NCI-H2107 (cell line): ENCODE results near the gene CD3E.
"Not testable (repeated sequence)": the region's sequence is repeated elsewhere in the genome, so short reads cannot be mapped to it uniquely, and the experiment has no call there.

Experiments
- DNase-seq: peaks from one replicate; lab custom pipeline; 2025; lab: John Stamatoyannopoulos, UW

The CD3E gene

DNA sequence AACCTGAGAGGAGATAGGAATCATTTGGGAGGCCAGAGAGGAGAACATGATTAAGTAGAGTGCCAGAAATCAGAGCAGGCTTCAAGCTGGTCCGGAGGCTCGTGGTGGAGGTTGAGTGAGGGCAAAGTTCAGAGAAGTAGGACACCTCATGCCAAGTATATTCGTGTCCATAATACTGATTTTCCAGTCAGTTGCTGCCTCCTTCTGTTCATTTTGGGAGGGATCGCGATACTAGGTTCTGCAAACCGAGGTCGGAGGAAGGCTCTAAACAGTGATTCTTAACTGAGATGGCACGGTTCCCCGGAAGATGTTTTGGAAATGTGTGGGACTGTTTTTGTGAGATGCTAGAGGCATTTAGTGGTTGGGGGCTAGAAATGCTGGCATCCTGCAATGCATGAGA lies 13.6 kb upstream of the CD3E start:
- peak; percentile 7 for DNase-seq

DNA sequence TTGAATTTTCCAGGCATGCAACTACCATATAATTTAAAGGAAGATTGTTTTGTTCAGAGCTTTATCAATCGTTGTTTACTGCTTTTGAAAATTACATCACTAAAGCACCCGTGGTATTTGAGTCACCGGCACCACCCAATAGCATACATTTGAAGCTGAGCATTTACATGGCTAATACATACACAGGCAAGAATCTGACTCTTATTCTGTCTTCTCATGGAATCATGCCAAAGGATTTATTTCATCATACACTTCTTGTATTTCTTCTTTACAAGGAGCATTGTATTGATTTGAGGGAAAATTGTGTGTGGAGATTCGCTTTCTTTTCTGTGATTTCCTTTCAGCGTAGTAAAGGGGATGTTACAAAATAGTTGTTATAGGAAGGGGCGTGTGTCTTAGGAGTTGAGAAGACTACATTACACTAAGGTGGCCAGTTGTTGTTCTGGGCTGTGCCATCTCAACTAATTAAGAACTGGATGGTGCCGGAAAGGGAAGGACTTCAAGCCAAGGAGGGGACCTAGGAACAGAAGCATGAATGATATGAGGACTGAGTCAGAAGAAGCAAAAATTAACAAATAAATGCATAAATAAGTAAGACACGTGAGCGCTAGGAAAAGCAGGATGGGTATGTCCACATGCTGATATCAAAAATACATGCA lies 12.9 kb upstream of the CD3E start:
- DNase-seq = no peak

DNA sequence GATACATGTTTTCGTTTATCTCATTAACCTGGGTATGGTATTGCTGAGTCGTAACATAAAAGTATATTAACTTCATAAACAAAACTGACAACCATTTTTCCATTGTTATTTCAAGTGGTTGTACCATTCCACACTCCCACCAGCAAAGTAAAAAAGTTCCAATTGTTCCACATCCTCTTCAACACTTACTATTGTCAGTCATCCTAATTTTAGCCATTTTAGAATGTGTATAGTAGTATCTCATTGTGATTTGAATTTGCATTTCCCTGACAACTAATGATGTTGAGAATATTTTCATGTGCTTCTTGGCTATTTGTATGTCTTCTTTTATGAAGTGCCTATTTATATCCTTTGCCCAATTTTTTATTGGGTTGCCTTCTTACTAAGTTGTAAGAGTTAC lies 10.5 kb upstream of the CD3E start:
- no peak for DNase-seq

DNA sequence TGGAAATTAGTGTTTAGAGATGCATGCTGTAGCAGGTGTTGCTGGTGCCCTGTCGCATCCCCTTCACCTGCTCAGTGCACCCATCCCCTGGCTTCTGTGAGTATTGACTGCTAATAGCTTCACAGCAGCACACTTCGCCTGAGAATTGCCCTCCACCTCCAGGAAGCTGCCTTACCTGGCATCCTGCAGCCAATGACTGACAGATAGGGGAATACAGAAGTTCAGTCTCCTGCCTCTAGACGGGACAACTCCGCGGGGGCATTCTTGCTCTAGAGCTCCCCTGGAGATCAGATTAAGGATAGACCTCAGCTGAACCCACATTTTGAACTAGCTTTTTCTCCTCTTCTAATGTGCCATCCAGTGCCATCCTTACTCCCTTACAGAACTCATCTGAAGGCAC lies 9.3 kb upstream of the CD3E start:
- no peak for DNase-seq

DNA sequence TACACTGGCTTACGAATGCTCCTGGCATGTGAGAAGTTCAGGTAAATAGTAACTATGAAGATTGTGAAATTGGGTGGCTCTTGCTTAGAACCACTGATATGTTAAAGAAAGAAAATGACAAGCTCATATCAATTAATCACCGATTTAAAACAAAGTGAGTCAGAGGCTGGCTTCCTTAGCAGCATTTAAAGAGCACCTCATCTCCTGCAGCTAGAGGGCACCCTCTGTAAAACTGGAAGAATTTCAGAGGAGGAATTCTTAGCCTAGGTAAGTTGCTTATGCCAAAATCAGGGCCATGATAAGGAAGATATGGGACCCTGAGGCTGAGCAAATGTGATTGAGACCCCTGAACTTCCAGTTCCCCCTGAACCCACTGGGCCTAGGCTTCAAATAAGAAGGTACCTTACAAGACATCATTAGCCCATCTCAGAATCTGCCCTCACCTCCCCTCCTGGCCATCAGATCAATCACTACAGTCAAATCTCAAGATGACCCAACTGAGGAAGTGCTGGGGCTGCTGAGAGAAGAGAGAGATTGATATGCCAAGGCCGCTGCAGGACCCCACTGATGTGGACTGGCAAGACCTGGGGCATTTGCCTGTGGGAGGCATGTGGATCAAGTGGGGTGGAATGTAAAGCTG lies 8.6 kb upstream of the CD3E start:
- DNase-seq = no peak

DNA sequence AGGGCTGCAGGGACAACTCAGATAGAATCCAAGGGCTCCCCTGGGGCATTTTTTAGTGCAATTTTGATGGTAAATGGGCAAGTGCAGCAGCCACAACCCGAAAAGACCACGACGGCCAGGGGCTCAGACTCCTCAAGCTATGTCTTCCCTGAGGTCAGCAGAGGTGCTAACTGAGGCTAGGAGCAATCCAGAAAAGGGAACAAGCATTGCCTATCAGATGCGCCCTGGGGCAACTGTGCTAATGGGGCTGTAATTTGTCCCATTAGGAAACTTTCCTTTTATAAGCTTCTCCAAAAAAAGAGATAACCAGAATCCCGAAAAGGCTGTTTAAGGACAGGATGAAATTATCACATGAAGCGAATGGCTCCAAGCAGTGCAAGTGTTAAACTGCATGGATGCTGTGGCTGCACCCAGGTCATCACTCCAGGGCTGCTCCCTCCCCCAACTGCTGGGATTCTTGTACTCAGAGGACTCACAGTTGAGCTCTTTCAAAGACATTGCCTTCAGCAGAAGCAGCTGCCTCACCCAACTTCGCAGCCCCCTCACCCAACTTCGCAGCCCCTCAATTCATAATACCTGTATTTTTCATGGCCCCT lies 2.8 kb upstream of the CD3E start:
- no peak for DNase-seq

DNA sequence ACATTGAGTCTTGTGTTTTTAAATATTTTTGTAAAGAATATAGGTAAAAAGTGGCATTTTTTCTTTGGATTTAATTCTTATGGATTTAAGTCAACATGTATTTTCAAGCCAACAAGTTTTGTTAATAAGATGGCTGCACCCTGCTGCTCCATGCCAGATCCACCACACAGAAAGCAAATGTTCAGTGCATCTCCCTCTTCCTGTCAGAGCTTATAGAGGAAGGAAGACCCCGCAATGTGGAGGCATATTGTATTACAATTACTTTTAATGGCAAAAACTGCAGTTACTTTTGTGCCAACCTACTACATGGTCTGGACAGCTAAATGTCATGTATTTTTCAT lies 333 bp upstream of the CD3E start:
- no peak for DNase-seq

DNA sequence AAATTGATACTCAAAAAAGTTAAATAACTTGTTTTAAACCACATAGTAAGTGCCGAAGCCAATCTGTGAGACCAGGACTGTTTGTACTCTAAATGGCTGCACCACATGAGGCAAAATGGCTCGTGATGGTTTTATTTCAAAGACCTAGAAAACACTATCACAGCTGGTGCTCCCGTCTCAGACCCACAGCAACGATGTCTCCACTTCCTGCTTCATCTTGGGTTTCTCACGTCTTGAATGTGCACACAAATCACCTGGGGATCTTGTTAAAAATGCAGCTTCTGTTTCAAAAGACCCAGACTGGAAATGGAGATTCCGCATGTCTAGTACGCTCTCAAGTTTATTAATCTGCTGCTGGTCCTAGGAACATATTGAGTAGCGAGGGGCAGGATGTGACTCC lies 1.2 kb downstream of the CD3E start:
- DNase-seq = no peak

DNA sequence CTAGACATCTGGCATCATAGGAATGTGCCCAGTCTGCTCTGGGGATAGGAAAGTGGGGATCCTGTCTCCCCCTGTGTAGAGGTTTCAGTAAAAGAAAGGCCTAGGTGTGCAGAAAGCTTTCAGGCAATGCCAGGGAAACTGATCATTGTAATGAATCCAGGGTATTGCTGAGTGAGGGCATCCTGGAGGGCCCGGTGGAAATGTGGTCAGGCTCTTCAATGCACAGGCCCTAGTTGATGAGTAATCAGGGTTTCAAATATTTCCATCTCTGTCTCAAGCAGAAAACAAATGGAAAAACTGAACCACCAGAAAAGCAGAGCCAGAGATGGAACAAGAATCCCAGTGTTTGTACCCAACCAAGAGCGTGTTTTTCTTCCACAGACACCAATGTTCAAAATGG lies 2.0 kb downstream of the CD3E start:
- no peak for DNase-seq

DNA sequence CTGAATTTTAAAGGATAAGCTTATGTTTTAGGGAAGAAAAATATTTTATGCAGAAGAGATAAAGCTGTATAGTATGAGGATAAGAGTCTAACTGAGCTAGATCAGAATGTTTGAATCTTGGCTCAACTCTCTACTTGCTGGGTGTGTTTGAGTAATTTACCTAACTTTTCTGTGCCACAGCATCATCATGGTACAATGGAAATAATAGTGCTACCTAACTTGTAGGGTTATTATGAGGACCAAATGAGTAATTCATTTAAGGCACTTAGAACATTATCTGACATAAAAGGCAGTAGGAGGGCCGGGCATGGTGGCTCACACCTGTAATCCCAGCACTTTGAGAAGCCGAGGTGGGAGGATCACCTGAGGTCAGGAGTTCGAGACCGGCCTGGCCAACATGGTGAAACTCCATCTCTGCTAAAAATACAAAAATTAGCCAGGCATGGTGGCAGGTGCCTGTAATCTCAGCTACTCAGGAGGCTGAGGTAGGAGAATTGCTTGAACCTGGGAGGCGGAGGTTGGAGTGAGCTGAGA lies 4.5 kb downstream of the CD3E start:
- DNase-seq = not testable (repeated sequence)

DNA sequence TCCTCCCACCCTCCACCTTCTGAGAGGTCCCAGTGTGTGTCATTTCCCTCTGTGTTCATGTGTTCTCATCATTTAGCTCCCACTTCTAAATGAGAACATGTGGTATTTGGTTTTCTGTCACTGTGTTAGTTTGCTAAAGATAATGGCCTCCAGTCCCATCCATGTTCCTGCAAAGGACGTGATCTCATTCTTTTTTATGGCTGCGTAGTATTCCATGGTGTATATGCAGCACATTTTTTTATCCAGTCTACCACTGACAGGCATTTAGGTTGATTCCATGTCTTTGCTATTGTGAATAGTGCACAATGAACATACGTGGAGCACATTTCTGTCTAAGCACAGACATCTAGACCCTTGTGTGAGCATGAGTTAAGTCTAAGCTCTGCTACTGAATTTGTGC lies 5.7 kb downstream of the CD3E start:
- no peak for DNase-seq

DNA sequence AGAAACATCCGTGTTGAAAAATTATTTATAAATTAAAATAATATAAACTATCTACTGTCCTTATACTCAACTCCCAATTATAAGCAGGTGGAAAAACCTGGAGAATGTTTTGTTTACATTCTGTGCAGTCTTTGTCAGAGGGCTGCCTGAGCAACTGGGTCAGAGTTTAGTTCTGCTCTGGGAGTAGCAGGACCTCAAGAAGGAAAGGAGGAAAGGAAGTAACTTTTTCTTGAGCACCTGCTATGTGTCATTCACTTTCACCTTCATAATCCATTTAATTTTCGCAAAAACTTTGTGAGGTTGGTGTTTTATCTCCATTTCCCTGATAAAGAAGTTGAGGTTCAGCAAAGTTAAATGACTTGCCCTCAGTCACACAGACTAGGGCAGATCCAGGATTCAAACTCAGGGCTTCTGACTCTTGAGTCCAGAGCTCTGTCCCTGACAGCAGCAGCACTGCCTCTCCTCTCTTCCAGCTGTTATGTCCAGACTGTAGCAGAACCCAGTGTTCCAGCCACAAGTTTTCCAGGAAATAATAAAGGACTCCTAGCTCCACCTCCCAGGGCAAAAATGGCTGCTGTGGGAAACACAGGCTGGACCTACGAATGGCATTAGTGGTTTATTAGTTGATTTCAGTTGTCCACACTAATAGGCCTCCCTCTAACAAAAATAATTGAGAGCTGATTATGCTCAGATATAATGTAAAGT lies 6.4 kb downstream of the CD3E start:
- no peak for DNase-seq

DNA sequence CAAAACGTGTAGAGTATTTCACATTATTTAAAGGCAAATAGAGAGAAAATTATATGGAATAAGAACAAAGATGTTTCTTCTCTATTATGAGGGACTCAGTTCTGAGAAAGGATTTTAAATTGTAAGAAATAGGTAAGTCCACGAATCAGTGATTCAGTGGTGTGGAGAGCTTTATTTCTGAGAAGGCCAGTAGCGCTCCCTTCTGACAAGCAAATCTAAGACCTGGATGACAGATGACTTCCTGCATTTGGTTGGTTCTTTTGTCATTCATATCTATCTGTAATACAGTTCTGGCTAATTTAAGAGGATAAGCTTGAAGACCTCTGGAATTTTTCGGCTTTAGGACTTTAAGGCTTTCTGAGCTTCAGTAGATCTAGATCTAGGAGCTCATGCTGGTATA lies 7.0 kb downstream of the CD3E start:
- no peak for DNase-seq

DNA sequence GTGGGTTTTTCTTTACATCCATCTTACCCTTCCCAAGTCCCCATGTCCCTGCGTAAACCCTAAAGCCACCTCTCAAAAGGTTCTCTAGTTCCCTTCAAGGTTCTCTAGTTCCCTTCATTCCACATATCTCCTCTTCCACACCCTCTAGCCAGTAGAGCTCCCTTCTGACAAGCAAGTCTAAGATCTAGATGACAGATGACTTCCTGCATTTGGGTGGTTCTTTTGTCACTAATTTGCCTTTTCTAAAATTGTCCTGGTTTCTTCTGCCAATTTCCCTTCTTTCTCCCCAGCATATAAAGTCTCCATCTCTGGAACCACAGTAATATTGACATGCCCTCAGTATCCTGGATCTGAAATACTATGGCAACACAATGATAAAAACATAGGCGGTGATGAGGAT lies 7.8 kb downstream of the CD3E start:
- DNase-seq = no peak

DNA sequence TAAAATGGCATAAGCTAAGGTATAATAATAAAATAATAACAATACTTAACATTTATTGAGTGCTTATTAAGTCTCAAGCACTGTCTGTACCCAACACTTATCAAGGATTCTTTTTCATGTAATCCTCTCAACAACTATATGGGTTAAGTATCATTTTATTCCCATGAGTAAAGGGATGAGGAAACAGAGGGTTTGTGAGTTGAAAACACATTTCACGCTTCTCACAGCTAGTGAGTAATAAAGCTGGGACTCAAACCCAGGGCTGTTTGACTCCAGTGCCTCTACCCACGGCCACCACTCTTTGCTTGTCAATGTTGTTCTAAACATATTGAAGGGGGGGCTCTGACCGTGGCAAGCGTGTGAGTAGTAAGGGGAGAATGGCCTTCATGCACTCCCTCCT lies 8.7 kb downstream of the CD3E start:
- DNase-seq = no peak

DNA sequence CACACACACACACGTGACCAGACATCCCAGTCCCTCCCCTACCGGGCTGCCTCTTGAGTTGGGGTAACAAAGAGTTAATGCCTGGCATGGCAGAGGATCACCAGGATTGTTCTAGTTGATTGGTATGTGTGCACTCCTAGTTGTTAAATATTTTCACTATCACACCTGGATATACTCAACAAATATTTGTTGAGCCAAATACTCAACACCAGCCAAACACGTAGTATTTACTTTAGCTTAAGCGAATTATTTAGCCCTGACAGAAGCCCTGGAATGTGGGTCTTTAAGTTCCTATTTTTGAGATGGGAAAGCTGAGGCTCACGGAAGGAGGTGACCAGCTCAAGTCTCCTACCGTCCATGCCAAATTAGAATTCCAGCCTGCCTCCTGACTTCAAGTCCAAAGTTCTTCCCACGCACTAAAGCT lies 10.5 kb downstream of the CD3E start:
- DNase-seq = no peak

DNA sequence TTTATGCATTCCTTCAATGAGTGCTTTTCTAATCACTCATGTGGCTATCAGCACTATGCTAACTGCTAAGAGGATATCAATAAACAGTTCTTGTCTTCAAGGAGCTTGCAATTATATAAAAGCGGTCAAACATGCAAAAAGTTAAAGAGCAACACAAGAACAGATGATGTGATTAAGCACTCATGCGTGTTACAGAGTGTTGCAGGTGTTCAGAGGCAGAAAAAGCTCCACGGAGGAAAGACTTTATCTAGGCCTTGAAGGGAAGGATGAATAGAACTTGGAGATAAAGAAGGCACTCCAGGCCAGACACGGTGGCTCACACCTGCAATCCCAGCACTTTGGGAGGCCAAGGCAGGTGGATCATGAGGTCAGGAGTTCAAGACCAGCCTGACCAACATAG lies 13.6 kb downstream of the CD3E start:
- DNase-seq = no peak

DNA sequence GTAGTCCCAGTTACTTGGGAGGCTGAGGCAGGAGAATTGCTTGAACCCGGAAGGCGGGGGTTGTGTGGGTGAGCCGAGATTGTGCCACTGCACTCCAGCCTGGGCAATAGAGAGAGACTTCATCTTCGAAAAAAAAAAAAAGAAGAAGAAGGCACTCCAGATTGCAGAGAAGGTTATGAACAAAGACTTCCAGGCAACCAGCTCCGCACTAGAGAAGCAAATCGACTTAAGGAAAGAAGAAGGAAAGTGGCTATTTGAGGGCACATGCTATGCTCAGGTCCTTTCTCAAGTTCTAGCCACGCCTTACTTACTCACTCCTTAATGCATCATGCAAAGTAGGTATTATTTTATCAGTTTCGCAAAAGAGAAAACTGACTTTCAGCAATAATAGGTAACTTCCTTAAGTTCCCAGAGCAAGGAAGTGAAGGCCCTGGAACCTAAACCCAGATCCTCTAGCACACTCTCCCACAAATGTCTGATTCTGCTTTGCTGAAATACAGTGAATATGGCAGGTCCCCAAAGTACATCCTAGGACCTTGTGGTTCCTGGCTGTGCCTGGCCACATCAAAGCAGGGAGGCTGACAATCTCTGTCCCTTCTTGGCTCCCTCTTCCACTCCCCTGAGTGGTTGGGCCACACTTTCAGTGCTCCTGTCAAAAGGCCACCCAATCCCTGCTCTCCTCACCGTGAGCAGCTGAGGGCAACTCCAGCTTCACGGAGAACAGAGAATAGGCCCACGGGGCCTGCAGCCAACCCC lies 14.2 kb downstream of the CD3E start:
- no peak for DNase-seq

DNA sequence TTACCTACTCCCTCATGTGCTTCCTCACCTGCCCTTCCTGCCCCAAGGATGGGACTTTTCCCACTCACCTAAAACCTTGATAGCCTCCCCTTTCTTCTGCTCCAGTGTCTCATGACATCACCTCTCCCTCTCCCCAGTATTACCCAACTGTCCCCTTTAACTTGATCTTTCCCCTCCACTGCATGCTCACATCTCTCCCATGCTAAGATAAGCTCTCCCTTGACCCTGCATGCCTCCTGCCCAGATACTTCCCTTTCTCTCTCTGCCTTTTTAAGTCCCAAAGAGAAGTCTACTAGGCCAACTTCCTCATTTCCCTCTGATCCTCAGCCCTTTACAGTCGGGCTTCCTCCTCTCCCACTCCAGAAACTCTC lies 14.8 kb downstream of the CD3E start:
- DNase-seq = no peak

DNA sequence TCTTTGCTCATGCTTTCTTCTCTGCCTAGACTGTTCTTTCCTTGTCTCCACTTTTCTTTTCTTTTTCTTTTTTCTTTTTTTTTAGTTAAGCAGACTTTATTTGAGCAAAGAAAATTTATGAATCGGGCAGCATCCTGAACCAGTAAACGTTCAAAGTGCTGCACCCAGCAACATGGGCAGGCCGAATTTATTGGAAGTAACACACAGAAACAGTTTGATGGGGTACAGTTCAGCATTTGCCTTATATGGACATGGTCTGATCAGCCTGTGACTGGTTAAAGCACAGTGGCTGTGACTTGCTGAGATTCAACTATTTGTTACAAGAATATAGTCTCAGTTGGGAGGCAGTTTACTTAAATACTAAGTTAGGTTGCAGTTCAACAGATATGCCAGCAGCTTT lies 16.0 kb downstream of the CD3E start:
- no peak for DNase-seq

DNA sequence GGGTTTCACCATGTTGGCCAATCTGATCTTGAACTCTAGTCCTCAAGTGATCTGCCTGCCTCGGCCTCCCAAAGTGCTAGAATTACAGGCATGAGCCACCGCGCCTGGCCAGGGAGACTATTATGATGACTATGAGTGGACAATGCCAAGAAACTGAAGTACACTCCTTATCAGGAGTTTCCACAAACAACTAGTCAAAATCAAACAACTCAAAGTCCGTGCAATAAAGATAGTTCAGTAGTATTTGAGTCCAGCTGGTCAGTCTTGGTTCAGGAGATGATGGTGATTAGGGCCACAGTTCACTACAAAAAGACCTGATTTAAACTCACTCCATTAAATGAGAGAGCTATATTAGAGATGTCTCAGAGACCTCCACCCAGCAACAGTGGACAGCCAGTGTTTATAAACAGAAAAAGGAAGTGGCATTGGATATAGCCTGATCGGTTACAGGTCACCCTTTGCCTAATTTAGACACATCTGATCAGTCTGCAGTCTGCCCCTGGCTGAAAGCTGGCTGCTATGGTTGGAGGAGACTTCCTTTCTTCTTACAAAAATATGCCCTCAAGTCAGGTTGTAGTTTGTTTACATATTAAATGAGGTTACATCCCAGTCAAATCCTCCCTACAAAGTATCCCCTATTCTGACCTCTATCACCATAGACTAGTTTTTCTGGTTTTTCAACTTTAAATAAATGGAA lies 17.0 kb downstream of the CD3E start:
- DNase-seq = no peak

DNA sequence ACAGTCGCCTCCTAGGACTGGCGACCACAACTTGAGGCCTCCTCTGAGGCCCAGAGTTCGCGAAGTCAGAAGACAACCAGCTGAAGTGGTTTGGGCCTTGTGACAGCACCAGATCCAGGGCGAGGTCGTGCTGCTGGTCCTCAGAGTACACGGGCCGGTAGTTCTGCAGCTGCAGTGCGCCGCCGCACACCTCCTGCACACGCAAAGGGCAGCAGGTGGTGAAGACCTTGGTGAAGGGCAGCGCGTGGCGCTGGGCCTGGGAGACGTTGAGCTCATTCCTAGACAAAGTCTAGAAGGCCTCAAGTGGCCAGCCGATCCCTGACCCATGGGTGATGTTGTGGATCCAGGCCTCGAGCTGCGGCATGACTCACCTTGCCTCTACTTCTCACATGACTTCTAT lies 18.2 kb downstream of the CD3E start:
- DNase-seq = no peak
